Suprapubic skin (tissue), 3 donors: ENCODE data around the gene TPCN1.

ENCODE experiments used
- CTCF ChIP-seq, 2 donors: fragments of 200-600 bp in 1 of 2; fragments of 450-650 bp in 1 of 2; sonication (generic) in 1 of 2; IDR thresholded peaks; one replicate each; pipeline ENCODE4 v1.5.1; 2016 to 2019; ENCODE audit warnings: antibody characterized with exemption in 2 of 2, mild to moderate bottlenecking in 1 of 2, moderate library complexity in 1 of 2
- POLR2A ChIP-seq, 2 donors: fragments of 450-650 bp; IDR thresholded peaks; one replicate each; pipeline ENCODE4 v1.6.1; 2017; ENCODE audit warnings: antibody characterized with exemption in 2 of 2, mild to moderate bottlenecking in 2 of 2, moderate library complexity in 2 of 2

GRCh38 chr12:113345318-113345717 is 124.1 kb downstream of the TPCN1 start:
- TF ChIP-seq CTCF (IDR thresholded peaks at IDR 0.05) (no peak), POLR2A (IDR thresholded peaks at IDR 0.05) (no peak)
